Lower leg skin (tissue), 3 donors: ENCODE results near the gene TAPBPL.
"Not testable (repeated sequence)": the region's sequence is repeated elsewhere in the genome, so short reads cannot be mapped to it uniquely, and the experiment has no call there.

ENCODE experiments used
- CTCF ChIP-seq, 3 donors: fragments of 450-650 bp; IDR thresholded peaks; one replicate each; pipeline ENCODE4 v1.5.1; 2016; ENCODE audit warnings: antibody characterized with exemption in 3 of 3, mild to moderate bottlenecking in 3 of 3, moderate library complexity in 2 of 3
- POLR2A ChIP-seq, 2 donors: fragments of 450-650 bp; IDR thresholded peaks; one replicate each; pipeline ENCODE4 v1.6.1; 2016 to 2017; ENCODE audit warnings: antibody characterized with exemption in 2 of 2, mild to moderate bottlenecking in 1 of 2, moderate library complexity in 1 of 2

GRCh38 chr12:6466751-6467150 lies 14.9 kb downstream of the TAPBPL start:
- not testable (repeated sequence) for TF ChIP-seq CTCF, POLR2A (IDR thresholded peaks at IDR 0.05)
